Measurements from ENCODE around the gene GPR153.

DNA sequence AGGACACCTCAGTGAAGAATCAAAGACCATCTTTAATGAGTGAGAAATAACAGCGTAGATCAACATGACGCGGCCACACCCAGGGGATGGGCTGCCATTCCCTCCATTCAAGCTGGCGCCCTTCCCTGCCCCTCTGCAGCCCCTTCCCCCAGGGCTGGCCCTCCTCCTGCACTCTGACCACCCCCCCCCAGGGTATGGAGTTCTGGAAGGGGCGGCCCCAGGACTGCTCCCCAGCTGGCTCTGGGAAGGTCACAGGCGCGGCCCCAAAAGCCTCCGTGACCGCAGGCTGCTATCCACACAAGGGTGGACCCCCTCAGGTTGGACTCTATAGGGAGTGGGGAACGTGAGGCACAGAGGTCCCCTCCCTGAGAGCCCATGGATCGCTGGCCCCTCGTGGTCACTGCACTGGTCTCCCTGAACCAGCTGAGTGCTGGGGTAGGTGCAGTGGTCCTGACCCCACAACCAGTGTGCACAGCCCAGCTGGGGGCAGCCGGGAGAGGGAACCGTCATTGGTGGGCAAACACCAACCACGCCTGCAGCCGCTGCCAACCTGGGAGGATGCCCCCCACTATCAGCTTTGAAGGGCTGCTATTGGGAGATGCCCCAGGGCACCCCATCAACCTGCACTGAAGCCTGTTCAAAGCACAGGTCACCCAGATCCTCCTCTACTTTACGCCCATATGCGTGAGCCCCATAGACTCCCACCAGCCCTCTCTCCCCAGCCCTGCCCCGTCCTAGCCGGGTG, 16.1 kb upstream of the GPR153 start:
- TF ChIP-seq, protein P1, sequence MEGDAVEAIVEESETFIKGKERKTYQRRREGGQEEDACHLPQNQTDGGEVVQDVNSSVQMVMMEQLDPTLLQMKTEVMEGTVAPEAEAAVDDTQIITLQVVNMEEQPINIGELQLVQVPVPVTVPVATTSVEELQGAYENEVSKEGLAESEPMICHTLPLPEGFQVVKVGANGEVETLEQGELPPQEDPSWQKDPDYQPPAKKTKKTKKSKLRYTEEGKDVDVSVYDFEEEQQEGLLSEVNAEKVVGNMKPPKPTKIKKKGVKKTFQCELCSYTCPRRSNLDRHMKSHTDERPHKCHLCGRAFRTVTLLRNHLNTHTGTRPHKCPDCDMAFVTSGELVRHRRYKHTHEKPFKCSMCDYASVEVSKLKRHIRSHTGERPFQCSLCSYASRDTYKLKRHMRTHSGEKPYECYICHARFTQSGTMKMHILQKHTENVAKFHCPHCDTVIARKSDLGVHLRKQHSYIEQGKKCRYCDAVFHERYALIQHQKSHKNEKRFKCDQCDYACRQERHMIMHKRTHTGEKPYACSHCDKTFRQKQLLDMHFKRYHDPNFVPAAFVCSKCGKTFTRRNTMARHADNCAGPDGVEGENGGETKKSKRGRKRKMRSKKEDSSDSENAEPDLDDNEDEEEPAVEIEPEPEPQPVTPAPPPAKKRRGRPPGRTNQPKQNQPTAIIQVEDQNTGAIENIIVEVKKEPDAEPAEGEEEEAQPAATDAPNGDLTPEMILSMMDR (IDR thresholded peaks at IDR 0.05) = no peak
- TF ChIP-seq POLR2A (IDR thresholded peaks at IDR 0.05) = no peak
